Activated CD8-positive, alpha-beta memory T cell treated with anti-CD3 and anti-CD28 coated beads for 4 hours (primary cell): ENCODE measurements around the gene ZCCHC7.
"Not testable (repeated sequence)": the region's sequence is repeated elsewhere in the genome, so short reads cannot be mapped to it uniquely, and the experiment has no call there.

Experiments
- DNase-seq, 2 donors: peaks; one replicate each; pipeline ENCODE4 v3.0.0-alpha.2; 2020; ENCODE audit warnings: low read depth in 2 of 2

Gene ZCCHC7

DNA sequence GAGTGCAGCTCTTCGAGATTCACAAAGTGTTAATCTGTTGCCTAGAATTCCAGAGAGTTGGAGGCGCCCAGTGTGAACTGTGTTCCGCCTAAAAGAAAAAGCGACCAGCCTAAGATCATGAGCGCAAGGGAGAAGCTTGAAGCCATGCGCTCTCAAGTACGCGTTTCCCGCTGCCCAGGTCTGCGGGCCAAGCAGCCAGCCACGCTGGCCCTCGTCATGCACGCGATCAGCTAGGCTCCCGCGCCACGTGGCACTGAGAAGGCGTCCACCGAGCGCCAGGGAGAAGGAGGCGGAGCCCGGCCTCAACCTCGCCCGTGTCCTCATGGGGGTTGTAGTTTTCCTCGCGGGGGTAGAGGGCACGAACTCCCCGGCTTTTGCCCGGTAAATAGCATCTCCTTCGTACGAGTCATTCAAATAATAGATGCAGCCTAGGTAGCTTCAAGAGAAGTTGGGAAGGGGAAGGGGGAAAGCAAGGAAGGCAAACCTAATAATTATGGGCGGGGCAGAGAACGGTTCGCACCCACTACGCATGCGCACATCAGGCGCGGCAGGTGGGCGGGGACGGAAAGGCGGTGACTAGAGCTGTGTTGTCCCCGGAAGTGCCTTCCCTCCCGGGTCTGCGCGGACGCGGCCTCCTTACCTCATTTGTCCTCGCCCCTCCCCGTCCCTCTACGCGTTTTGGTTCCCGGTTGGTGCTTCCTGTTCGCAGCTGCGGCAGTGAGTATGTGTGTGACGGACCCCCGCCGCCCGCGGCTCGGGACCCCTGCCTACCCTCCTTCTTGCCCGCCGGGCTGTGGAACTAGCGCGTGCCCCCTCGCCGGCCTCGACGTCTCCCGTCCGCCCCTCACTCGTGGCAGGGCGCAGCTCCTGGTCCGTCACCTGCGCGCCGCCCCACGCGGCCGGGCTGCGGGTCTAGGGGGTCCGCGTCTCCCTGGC, at the start of gene ZCCHC7:
TSS of gene ZCCHC7 (plus strand) at position 668 of the 936 bp plus-strand sequence.
- peak; percentile 95 for DNase-seq

DNA sequence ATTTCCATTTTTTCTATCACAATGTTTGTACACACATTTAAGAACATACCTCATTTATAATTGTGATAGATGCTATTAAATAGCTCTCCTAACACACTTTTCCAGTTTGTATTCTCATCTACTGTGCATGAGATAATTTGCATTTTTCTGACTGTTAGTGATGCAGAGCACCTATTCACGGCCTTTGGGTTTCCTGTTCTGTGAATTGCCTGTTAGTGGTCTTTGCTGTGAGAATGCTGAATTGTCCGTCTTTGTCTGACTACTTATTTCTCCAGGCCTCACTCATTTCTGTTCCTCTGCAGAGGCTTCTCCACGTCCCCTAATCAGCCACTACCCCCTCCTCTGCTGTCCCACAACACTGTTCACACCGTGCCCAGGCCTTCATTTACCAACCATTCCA, 45.6 kb upstream of the ZCCHC7 start:
- not testable (repeated sequence) for DNase-seq

- peak; percentile 86 to 94 for DNase-seq
These were observed 40.8 kb upstream of the ZCCHC7 start for GRCh38 chr9:37079370-37080164.

- DNase-seq: peak in 1 of 2 donors; percentile 1
These were observed 40.2 kb upstream of the ZCCHC7 start for GRCh38 chr9:37080165-37080628.

DNA sequence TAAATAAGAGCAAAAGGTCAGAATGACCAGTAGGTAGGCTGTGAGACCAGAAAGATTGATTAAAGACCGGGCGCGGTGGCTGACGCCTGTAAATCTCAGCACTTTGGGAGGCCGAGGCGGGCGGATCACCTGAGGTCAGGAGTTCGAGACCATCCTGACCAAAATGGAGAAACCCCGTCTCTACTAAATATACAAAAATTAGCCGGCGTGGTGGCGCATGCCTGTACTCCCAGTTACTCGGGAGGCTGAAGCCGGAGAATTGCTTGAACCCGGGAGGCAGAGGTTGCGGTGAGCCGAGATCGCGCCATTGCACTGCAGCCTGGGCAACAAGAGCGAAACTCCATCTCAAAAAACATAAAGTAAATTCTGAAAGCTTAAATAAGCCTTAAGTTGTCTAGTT, 38.9 kb upstream of the ZCCHC7 start:
- not testable (repeated sequence) for DNase-seq

DNA sequence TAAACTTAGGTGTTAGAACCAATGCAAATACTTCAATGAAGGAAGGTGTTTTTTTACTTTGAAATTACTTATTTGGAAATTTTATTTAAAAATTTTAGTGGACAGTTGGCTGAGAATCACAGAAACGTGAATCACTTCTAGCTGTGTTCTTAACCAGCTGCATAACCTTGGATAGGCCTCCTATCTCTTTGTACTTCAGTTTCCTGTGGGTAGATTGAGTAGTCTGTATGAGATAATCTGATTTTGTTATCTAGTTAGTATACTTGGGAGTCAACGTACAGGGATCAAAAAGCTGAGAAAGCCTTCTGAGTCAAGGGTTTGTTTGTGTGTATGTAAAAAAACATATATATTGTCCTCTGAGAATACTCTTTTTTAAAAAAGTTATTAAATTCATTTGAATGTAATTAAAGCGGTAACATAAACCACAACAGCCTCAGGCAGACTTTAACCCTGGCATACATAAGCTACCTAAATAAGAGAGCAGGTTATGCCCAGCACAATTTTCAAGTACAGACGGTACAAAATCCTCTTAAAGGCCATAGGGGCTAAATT, 38.1 kb upstream of the ZCCHC7 start:
- no peak for DNase-seq

- no peak for DNase-seq
These were observed 36.7 kb upstream of the ZCCHC7 start for GRCh38 chr9:37083654-37084053.

GRCh38 chr9:37085233-37085632, 35.1 kb upstream of the ZCCHC7 start:
- no peak for DNase-seq

DNA sequence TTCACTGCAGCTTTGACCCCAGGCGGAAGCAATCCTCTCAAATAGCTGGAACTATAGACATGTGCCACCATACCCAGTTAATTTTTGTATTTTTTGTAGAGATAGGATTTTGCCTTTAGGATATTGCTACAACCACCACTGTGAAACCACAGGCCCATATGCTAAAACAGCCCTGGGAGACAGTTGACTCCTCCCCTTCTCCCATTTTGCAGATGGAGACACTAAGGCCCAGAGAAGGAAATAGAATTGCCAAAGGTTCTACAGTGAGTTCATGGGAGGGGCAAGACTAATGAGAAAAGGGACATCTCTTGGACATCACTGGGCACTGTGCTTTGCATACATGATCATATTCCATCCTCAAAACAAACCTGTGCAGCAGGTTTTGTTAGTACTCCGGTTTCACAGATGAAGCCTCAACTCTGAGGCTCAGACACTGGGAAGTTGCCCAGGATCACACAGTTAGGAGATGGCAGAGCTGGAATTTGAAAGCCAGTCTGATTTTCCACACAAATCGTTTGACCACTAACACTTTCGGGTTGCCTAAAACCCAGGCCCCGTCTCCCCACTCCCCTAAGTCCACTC, 27.6 kb upstream of the ZCCHC7 start:
- DNase-seq: not testable (repeated sequence)

- no peak for DNase-seq
These were observed 25.6 kb upstream of the ZCCHC7 start for GRCh38 chr9:37094751-37095150.

DNA sequence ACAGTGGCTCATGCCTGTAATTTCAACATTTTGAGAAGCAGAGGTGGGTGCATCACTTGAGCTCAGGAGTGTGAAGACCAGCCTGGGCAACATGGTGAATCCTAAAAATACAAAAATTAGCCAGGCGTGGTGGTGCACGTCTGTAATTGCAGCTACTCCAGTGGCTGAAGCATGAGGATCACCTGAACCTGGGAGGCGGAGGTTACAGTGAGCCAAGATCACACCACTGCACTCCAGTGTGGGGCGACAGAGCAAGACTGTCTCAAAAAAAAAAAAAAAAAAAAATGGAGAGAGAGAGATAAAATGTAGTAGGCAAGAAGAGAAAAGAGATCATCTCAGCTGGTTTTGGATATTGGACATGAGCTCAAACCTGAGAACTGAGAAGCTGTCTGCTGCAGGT, 23.7 kb upstream of the ZCCHC7 start:
- DNase-seq: no peak

- DNase-seq: no peak
These were observed 23.1 kb upstream of the ZCCHC7 start for GRCh38 chr9:37097294-37097693.

DNA sequence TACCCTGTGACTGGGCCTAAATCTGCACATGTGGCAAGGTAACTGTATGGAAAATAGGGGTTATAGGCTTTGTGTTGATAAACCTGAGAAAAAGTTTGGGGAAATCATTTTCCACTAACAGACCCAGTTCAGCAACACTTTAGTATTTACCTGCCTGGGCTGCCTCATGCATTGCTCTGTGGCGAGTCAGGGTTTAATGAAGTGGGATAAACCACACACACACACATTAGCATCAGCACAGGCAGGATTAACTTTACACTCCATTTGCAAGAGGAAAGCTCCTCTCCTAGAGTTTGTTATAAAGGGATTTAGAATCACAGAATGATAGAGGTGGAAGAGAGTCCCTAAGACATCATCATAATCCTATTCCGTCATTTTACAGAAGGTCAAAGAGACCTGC, 20.0 kb upstream of the ZCCHC7 start:
- no peak for DNase-seq

GRCh38 chr9:37100741-37101140, 19.6 kb upstream of the ZCCHC7 start:
- no peak for DNase-seq

- DNase-seq: no peak
These were observed 17.9 kb upstream of the ZCCHC7 start for GRCh38 chr9:37102486-37102885.

GRCh38 chr9:37104183-37104889, 16.0 kb upstream of the ZCCHC7 start:
- DNase-seq: no peak

GRCh38 chr9:37105234-37105633, 15.1 kb upstream of the ZCCHC7 start:
- no peak for DNase-seq

- DNase-seq: no peak
These were observed 12.7 kb upstream of the ZCCHC7 start for GRCh38 chr9:37107701-37108100.

- DNase-seq: not testable (repeated sequence)
These were observed 5.9 kb upstream of the ZCCHC7 start for GRCh38 chr9:37114442-37114841.

GRCh38 chr9:37117956-37118355, 2.4 kb upstream of the ZCCHC7 start:
- no peak for DNase-seq

GRCh38 chr9:37119360-37119759, 1.0 kb upstream of the ZCCHC7 start:
- DNase-seq: no peak
